Lung (tissue), 12 donors: ENCODE results near the gene AKAP13. TPM values are rescaled to one million over a fixed set of nuclear protein-coding genes. Genes with fewer than 3 reads are reported as not detected.

Experiments used
- ATAC-seq: fragments of 200-7000 bp; cut with Tn5 transposase; one replicate; pipeline ENCODE4 v1.9.1; 2020; ENCODE audit warnings: moderate number of reproducible peaks; ENCODE audit not compliant: insufficient read depth, low FRiP score
- DNase-seq, 3 donors: peaks; one replicate each; pipeline ENCODE4 v3.0.0-alpha.2; 2013 to 2017
- H3K27ac ChIP-seq, 2 donors: one replicate each; pipeline ENCODE4 v1.5.1; 2013; ENCODE audit warnings: mild to moderate bottlenecking in 2 of 2, moderate library complexity in 2 of 2, control low read depth in 1 of 2, inconsistent platforms in 1 of 2, low read depth in 1 of 2, low read length in 1 of 2
- H3K27me3 ChIP-seq, 3 donors: one replicate each; pipeline ENCODE4 v1.5.1; 2013; ENCODE audit warnings: low read length in 2 of 3; ENCODE audit not compliant: control insufficient read depth in 3 of 3, insufficient read depth in 3 of 3
- H3K36me3 ChIP-seq, 4 donors: one replicate each; pipeline ENCODE4 v1.5.1; 2013; ENCODE audit warnings: low read length in 4 of 4, mild to moderate bottlenecking in 1 of 4, moderate library complexity in 1 of 4; ENCODE audit not compliant: control insufficient read depth in 4 of 4, insufficient read depth in 4 of 4
- H3K4me1 ChIP-seq, 5 donors: one replicate each; pipeline ENCODE4 v1.5.1; 2013; ENCODE audit warnings: low read length in 5 of 5, mild to moderate bottlenecking in 2 of 5, moderate library complexity in 1 of 5; ENCODE audit not compliant: control insufficient read depth in 5 of 5, insufficient read depth in 5 of 5
- H3K4me3 ChIP-seq: one replicate; pipeline ENCODE4 v1.5.1; 2013; ENCODE audit warnings: mild to moderate bottlenecking, control low read depth, moderate library complexity
- H3K9ac ChIP-seq, 2 donors: one replicate each; pipeline ENCODE4 v1.5.1; 2013; ENCODE audit warnings: low read length in 2 of 2, control low read depth in 1 of 2; ENCODE audit not compliant: insufficient read depth in 1 of 2
- H3K9me3 ChIP-seq, 4 donors: one replicate each; pipeline ENCODE4 v1.5.1; 2013; ENCODE audit warnings: low read length in 3 of 4, mild to moderate bottlenecking in 1 of 4, moderate library complexity in 1 of 4; ENCODE audit not compliant: control insufficient read depth in 4 of 4, insufficient read depth in 3 of 4
- CTCF ChIP-seq: IDR thresholded peaks from 2 replicates; pipeline ENCODE4 v1.5.1; 2012; ENCODE audit warnings: mild to moderate bottlenecking; ENCODE audit errors: control extremely low read depth, extremely low read depth
- WGBS, 2 donors: extraction: QIAGEN DNeasy Blood & Tissue Kit; methylation state at CpG; one replicate each; pipeline ENCODE4 v1.1.7; 2013; 5-methylcytosine and 5-hydroxymethylcytosine counted together
- polyA plus RNA-seq, 2 donors: library from polyadenylated mRNA; stranded (reverse); fragments of 200-250 nt; gene quantifications; one replicate each; pipeline ENCODE4 v1.2.1, GENCODE V29; 2013
- total RNA-seq, 2 donors: library from RNA; depleted of rRNA in 1 of 2; stranded (reverse); fragments of >200 nt in 1 of 2; gene quantifications; one replicate each; pipeline ENCODE4 v1.2.1, GENCODE V29; 2014 to 2021
- donor health status: control.
- donor health status: control.
- donor health status: Bipolar disorder and iron deficiency.
- donor health status: healthy.
- donor health status: DM: yes; HTN: yes; CAD: no.

Gene AKAP13
- total and polyA plus RNA-seq, 4 donors: 102 to 1,115 (median 259) TPM

GRCh38 chr15:85380812-85381642 lies 624 bp downstream of the AKAP13 start:
- TF ChIP-seq CTCF: no peak
- Histone ChIP-seq H3K36me3 (no peaks in the 10 kb centered on the region), H3K27me3 (no peaks in the 10 kb centered on the region), H3K9me3 (no peaks in the 10 kb centered on the region), H3K4me3 (peak overlapping the region; percentile 73), H3K27ac (peak overlapping the region; percentile 98 to 99), H3K9ac (peak overlapping the region in 1 of 2 donors; percentile 75), H3K4me1 (peaks cover 2 to 22% (median 13%) of the 10 kb centered on the region in 5 donors)
- WGBS, 2 donors: 0% methylated on average over 49 to 89 of the region's 89 CpGs
- ATAC-seq (peak; percentile 62), DNase-seq (peak in 1 of 3 donors; percentile 59)

GRCh38 chr15:85381850-85382751 lies 1.7 kb downstream of the AKAP13 start:
- DNase-seq (no peak), ATAC-seq (no peak)
- Histone ChIP-seq H3K4me3 (no peak overlapping the region), H3K9me3 (no peaks in the 10 kb centered on the region), H3K27ac (peak overlapping the region; percentile 6 to 86), H3K36me3 (peaks cover 0 to 2% (median under 1%) of the 10 kb centered on the region in 4 donors), H3K4me1 (peaks cover 2 to 22% (median 13%) of the 10 kb centered on the region in 5 donors), H3K9ac (peak overlapping the region in 1 of 2 donors; percentile 75), H3K27me3 (no peaks in the 10 kb centered on the region)
- WGBS, 2 donors: 51 to 64% methylated on average over 10 of the region's 10 CpGs
- TF ChIP-seq CTCF: no peak

GRCh38 chr15:85382942-85383341 lies 2.5 kb downstream of the AKAP13 start:
- Histone ChIP-seq H3K9me3 (no peaks in the 10 kb centered on the region), H3K36me3 (peaks cover 0 to 2% (median under 1%) of the 10 kb centered on the region in 4 donors), H3K9ac (no peak overlapping the region), H3K27ac (peak overlapping the region in 1 of 2 donors; percentile 79), H3K4me3 (no peak overlapping the region), H3K4me1 (peaks cover 2 to 22% (median 13%) of the 10 kb centered on the region in 5 donors), H3K27me3 (no peaks in the 10 kb centered on the region)
- DNase-seq (no peak), ATAC-seq (no peak)
- no peak for TF ChIP-seq CTCF
- WGBS, 2 donors: 75 to 77% methylated on average over 4 of the region's 4 CpGs
